Memory B cell (primary cell): ENCODE measurements around the gene CEP85.
A peak's percentile ranks its signal among the peaks of the same experiment; 100 is the strongest.

Source experiments
- ATAC-seq: fragments of 150-1000 bp; cut with Tn5 transposase; 2 replicates; pipeline ENCODE4 v1.10.0; 2021; ENCODE audit warnings: low read depth, mild to moderate bottlenecking, moderate library complexity
- DNase-seq, 2 donors: peaks; one replicate each; pipeline ENCODE4 v3.0.0; 2022; ENCODE audit warnings: low spot score in 2 of 2
- H3K27ac Mint-ChIP-seq: one replicate; pipeline ENCODE4 v1.8.0; 2022; ENCODE audit warnings: mild to moderate bottlenecking, moderate library complexity, mixed read lengths
- H3K27me3 Mint-ChIP-seq: one replicate; pipeline ENCODE4 v1.8.0; 2022; ENCODE audit warnings: mixed read lengths
- H3K36me3 Mint-ChIP-seq: one replicate; pipeline ENCODE4 v1.8.0; 2022; ENCODE audit warnings: mild to moderate bottlenecking, mixed read lengths
- H3K4me1 Mint-ChIP-seq: one replicate; pipeline ENCODE4 v1.8.0; 2022; ENCODE audit warnings: mixed read lengths
- H3K4me3 Mint-ChIP-seq: one replicate; pipeline ENCODE4 v1.8.0; 2022; ENCODE audit warnings: mild to moderate bottlenecking, moderate library complexity, mixed read lengths
- H3K9me3 Mint-ChIP-seq: one replicate; pipeline ENCODE4 v1.8.0; 2022; ENCODE audit warnings: mixed read lengths

The CEP85 gene

DNA sequence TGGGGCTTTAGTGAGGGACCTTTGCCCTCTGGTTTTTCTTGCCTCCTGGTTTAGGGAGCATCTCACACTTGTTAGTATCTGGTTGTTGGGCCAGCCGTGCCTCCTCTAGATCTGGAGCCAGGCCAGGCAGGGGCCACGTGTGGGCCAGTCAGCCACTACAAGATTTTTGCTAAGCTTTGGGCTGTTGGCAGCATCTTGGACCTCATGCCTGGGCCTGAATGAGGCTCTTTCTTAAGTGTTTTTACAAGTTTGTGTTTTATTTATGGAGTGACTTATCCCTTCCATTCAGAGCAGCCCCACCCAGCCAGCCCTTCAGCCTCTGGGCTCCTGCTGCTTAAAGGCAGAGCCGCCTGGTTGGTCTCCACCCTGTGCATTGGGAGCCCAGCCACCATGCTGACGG, 44.3 kb downstream of the CEP85 start:
- H3K27ac Mint-ChIP-seq, result peak overlapping the region; percentile 70
- no peak overlapping the region for H3K4me3 Mint-ChIP-seq
- no peak for ATAC-seq
- H3K36me3 Mint-ChIP-seq, result peaks cover 10% of the 10 kb centered on the region
- no peaks in the 10 kb centered on the region for H3K9me3 Mint-ChIP-seq
- peaks cover 57% of the 10 kb centered on the region for H3K4me1 Mint-ChIP-seq
- no peak for DNase-seq
- H3K27me3 Mint-ChIP-seq, result no peaks in the 10 kb centered on the region

DNA sequence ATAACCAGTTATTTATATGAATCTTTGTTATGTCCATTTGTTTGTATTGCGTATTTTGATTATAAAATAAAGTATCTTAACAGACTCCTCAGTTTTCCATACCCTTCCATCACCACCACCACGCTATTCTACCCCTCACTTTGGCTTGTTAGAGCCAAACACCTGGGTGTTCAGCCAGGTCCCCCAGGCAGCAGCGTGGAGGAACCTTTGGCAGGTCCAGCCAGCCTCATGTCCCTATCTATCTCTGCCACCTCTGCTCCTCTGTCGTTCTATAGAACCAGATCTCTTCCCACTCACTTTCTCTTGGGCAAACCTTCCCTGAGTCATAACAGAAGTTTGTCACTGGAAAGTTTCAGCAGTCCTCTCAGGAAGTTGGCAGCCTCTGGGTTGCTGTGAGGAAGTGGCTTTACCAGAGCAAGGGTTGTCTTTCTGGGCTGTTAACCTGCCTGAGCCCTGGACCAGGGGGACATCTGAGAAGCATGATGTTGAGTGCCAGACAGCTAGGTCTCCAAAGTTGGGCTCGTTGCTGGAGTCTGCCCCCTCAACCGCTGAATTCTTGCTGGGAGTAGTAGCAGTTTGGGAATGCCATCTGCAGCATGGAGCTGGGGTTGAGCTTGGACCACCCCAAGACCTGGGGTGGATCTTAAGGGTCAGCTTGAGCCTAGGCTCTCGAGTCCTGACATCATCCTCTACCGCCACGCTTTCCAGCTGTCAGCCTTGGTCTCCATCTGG, 44.9 kb downstream of the CEP85 start:
- Mint-ChIP-seq H3K27ac (peak overlapping the region; percentile 70), H3K36me3 (peaks cover 10% of the 10 kb centered on the region), H3K9me3 (no peaks in the 10 kb centered on the region), H3K4me1 (peaks cover 62% of the 10 kb centered on the region), H3K4me3 (peak overlapping the region; percentile 93), H3K27me3 (no peaks in the 10 kb centered on the region)
- DNase-seq, result no peak
- no peak for ATAC-seq

DNA sequence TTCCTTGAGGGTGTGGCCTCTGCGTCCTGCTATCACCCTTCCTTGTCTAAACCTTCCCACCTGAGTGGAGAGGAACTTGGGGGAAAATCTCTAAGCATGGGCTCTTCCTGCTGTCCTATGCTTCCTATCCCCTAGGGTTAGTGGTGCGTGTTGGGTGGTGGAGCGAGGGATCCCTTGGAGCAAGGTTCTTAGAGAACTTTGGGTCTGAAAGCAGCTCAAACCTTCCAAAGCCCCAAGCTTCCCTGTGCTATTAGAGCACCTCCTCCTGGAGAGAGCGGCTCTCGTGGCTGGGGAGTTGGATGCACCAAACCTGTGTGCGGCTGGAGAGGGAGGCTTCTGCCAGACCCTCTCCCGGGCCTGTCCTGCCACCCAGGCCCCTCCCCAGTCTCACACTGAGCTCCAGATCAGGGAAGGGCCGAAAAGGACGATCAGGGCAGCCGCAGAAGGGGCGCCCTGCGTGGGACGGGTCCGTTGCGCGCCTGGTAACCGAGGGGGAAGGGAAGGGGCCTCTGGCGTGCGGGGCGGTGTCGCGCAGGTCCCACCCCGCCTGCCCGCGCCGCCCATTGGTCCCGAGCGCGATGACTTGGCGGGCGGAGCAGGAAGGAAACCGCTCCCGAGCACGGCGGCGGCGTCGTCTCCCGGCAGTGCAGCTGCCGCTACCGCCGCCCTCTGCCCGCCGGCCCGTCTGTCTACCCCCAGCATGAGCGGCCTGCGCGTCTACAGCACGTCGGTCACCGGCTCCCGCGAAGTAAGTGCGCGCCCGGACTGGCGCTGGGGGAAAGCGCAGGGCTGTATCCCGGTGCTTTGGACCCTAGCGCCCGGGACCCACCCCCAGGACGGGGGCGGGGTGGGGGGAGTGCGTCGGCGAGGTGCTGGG, 45.7 kb downstream of the CEP85 start, which contains the start of gene SH3BGRL3:
TSS of gene SH3BGRL3 (plus strand) at position 631 of the 877 bp plus-strand sequence. CDS start at position 701, 70 bp downstream.
- Mint-ChIP-seq H3K27me3 (no peaks in the 10 kb centered on the region), H3K4me1 (peaks cover 63% of the 10 kb centered on the region), H3K36me3 (peaks cover 10% of the 10 kb centered on the region), H3K27ac (peak within 1 kb of the TSS; percentile 70), H3K4me3 (peak within 1 kb of the TSS; percentile 93), H3K9me3 (no peaks in the 10 kb centered on the region)
- ATAC-seq (peak; percentile 70), DNase-seq (peak; percentile 61 to 66)

DNA sequence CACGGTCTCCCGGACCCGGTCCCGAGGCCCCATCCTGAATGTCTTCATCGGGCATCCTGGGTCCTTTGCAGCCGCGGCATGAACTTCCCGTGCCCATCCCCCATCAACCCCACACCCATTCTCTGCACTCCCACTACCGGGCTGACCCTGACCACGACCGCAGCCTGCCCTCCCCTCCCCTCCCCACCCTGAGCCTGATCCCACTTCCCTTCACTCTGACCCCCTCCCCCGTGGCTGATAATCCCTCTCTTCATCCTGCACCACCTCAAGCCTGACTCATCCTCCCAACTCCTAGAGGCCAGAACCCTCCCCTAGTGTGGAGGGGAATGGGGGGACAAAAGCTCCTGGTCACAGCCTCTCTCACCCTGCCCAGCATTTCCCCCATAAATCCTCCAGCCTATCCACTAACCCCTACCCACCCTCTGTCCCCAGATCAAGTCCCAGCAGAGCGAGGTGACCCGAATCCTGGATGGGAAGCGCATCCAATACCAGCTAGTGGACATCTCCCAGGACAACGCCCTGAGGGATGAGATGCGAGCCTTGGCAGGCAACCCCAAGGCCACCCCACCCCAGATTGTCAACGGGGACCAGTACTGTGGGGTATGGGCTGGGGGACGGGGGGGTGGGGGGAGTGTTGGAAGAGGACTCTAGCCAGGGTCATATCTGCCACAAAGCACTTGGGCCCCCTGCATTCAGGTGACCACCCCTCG, 46.5 kb downstream of the CEP85 start:
- peak overlapping the region; percentile 93 for H3K4me3 Mint-ChIP-seq
- H3K36me3 Mint-ChIP-seq, result peaks cover 10% of the 10 kb centered on the region
- peak overlapping the region; percentile 70 for H3K27ac Mint-ChIP-seq
- no peak for DNase-seq
- H3K4me1 Mint-ChIP-seq, result peaks cover 66% of the 10 kb centered on the region
- no peaks in the 10 kb centered on the region for H3K9me3 Mint-ChIP-seq
- H3K27me3 Mint-ChIP-seq, result no peaks in the 10 kb centered on the region
- ATAC-seq, result no peak

DNA sequence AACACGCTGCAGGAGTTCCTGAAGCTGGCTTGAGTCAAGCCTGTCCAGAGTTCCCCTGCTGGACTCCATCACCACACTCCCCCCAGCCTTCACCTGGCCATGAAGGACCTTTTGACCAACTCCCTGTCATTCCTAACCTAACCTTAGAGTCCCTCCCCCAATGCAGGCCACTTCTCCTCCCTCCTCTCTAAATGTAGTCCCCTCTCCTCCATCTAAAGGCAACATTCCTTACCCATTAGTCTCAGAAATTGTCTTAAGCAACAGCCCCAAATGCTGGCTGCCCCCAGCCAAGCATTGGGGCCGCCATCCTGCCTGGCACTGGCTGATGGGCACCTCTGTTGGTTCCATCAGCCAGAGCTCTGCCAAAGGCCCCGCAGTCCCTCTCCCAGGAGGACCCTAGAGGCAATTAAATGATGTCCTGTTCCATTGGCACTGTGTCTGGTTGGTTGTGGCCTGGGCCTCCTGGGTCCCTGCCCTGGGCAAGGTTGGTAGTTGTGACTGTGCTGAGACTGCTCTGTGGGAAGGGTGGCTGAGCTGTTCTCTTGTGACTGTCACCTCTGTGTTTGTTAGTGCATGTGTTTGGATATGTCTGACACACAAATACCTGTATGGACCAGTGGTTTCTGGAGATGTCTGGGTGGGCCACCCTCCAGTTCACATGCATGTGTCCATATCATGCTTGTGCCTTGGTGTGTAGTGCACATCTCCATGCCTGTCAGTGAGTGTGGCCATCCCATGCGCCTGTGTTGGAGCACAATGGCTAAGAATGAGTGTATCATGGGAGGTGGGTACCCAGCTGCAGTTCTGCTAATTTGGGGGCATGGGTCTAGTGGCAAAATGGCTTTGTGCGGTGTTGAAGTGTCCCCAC, 47.3 kb downstream of the CEP85 start:
- Mint-ChIP-seq H3K27ac (peak overlapping the region; percentile 70), H3K36me3 (peaks cover 10% of the 10 kb centered on the region), H3K9me3 (no peaks in the 10 kb centered on the region), H3K4me1 (peaks cover 67% of the 10 kb centered on the region), H3K27me3 (no peaks in the 10 kb centered on the region), H3K4me3 (peak overlapping the region; percentile 83)
- DNase-seq (no peak), ATAC-seq (no peak)

DNA sequence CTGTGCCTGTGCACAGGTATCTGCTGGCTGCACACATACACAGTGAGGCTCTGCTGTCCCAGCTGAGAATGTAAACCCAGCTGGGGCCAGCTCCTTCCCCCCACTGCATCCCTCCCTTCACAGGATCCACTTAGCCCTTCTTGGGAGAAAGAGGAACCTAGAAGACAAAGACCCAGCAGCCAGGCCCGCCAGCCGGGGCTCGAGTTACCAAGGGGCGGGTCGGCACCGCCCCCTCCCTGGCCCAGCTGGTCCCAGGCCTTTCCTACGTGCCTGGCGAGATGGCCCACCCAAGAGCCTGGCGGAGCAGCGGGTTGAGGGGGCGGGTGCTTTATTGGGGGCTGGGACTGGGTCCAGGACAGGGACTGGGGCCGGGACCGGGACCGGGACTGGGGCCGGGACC, 48.0 kb downstream of the CEP85 start:
- Mint-ChIP-seq H3K9me3 (no peaks in the 10 kb centered on the region), H3K27ac (peak overlapping the region; percentile 70), H3K36me3 (peaks cover 10% of the 10 kb centered on the region), H3K4me3 (peak overlapping the region; percentile 83), H3K27me3 (no peaks in the 10 kb centered on the region), H3K4me1 (peaks cover 65% of the 10 kb centered on the region)
- DNase-seq (no peak), ATAC-seq (no peak)

DNA sequence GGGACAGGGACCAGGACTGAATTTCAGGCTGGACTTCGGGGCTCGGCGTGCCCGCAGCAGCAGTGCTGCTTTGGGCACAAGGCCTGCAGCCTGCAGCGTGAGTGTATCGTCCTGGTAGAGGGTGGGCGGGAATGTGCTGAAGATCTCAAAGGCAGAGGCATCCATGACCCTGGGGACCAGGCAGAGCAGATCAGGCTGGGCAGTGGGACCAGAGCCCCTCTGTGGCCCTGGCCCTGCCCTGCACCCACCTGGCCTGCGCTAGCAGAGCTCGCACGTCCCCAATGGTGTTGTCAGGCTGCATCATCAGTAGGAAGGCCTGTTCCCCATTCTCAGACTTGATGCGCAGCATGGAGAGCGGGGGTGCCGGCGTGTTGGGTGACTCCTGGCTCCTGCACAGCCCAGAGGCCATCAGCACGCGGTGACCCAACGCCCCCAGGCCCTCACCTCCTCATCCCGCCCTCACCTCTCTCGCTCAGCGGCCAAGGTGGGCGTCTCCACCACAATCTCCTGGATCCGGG, 48.5 kb downstream of the CEP85 start:
- ATAC-seq, result no peak
- H3K4me3 Mint-ChIP-seq, result peak overlapping the region; percentile 51
- peak overlapping the region; percentile 78 for H3K27ac Mint-ChIP-seq
- peaks cover 67% of the 10 kb centered on the region for H3K4me1 Mint-ChIP-seq
- no peaks in the 10 kb centered on the region for H3K27me3 Mint-ChIP-seq
- peaks cover 10% of the 10 kb centered on the region for H3K36me3 Mint-ChIP-seq
- H3K9me3 Mint-ChIP-seq, result no peaks in the 10 kb centered on the region
- no peak for DNase-seq

DNA sequence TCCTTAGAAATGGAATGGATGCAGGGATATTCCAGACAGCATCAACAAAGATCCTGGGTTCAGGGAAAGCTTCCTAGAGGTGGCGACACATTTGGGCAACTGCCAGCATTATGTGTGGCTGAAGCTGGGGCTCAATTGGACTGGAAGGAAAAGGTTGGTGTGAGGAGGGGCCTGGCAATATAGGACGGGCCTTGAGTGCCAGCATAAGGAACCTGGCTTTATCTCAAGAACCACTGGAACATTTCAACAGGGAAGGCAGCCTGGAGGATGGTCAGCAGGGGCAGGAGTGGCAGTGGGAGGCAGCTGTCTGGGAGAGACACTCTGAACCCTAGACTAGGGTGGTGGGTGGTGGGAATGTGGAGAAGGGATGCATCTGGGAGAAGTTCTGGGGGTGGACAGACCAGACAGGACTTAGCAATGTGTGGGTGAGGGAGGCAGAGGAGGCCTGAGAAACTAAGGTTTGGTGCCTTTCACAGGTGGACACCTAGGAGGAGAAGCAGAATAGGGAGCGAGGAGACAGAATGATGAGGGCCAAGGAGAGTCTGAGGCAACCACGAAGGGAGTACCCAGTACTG, 49.4 kb downstream of the CEP85 start:
- no peak for ATAC-seq
- H3K27me3 Mint-ChIP-seq, result no peaks in the 10 kb centered on the region
- H3K27ac Mint-ChIP-seq, result peak overlapping the region; percentile 78
- DNase-seq, result no peak
- H3K9me3 Mint-ChIP-seq, result no peaks in the 10 kb centered on the region
- peaks cover 76% of the 10 kb centered on the region for H3K4me1 Mint-ChIP-seq
- peaks cover 10% of the 10 kb centered on the region for H3K36me3 Mint-ChIP-seq
- H3K4me3 Mint-ChIP-seq, result peak overlapping the region; percentile 58

DNA sequence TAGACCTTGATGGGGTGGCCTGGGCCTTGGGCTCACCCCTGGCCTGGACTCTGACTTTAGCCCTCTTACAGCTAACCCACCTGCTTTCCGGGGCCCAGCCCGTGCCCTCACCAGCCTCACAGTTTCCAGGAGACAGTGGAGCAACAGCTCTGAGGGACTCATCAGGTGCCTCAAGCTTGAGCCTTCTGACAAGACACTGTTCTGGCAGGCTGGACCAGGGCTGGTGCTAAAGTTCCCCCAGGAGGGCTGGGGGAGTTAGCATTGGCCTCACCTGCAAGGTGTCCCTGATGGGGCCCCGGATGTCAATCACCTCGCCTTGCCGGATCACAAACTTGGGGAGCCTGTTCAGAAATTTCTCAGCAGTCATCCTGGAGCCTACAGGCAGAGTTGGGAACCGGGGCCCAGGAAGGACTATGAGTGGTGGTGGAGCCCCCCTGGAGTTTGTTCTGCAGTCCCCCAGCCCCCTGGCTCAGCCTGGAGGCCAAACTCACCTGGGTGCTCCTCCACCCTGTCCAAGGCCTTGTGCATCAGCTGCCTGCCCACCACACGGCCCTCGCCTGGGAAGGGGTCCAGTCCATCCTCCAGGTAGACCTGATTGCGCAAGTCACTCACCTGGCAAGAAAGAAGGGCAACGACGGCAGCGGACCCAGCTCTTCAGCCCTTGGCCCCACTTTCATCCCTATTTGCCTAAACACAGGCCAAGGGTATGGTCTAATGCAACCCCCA, 50.0 kb downstream of the CEP85 start:
- Mint-ChIP-seq H3K36me3 (peaks cover 10% of the 10 kb centered on the region), H3K27me3 (no peaks in the 10 kb centered on the region)

DNA sequence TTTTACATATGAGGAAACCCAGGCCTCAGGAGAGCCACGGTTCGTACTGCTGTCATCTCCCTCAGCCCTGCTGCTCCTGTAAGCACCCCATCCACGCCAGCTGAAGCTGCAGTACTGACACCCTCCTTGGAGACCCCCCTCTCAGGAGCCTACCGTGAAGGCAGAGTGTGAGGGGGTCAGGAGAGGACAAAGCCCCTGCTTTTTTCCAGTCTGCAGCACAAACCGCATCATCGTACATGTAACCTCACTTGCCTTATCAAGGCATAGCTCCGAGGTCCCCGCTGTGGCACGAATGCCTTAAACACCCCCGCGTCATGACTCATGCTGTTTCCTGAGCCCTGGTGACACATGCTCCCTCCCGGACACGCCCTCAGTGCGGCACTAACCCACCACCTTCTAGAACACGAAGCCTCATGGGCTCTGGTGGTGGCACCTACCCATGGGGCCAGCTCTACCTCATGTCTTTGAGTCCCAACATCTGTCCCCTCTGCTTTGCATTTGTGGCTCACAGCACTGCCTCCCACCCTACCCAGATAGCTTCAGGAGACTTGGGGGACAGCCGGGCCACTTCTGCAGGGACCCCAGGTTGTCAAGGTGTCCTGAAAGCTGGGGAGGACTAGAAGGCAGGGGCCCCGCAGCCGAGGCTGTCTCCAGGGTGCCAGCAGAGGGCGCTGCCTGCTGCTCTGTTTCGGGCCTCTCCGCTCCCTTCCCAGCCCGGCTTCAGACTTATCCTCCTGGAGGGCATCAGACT, 50.8 kb downstream of the CEP85 start:
- DNase-seq (peak; percentile 70 to 84), ATAC-seq (peak; percentile 48)
- peak overlapping the region; percentile 69 for H3K4me3 Mint-ChIP-seq
- no peaks in the 10 kb centered on the region for H3K9me3 Mint-ChIP-seq
- peak overlapping the region; percentile 78 for H3K27ac Mint-ChIP-seq
- H3K27me3 Mint-ChIP-seq, result no peaks in the 10 kb centered on the region
- peaks cover 10% of the 10 kb centered on the region for H3K36me3 Mint-ChIP-seq
- peaks cover 82% of the 10 kb centered on the region for H3K4me1 Mint-ChIP-seq

More for the DNA sequence above, 50.0 kb downstream of the CEP85 start:
- Mint-ChIP-seq H3K4me1 (peaks cover 79% of the 10 kb centered on the region), H3K9me3 (no peaks in the 10 kb centered on the region), H3K27ac (peak overlapping the region; percentile 78), H3K4me3 (peak overlapping the region; percentile 69)
- ATAC-seq (no peak), DNase-seq (no peak)

DNA sequence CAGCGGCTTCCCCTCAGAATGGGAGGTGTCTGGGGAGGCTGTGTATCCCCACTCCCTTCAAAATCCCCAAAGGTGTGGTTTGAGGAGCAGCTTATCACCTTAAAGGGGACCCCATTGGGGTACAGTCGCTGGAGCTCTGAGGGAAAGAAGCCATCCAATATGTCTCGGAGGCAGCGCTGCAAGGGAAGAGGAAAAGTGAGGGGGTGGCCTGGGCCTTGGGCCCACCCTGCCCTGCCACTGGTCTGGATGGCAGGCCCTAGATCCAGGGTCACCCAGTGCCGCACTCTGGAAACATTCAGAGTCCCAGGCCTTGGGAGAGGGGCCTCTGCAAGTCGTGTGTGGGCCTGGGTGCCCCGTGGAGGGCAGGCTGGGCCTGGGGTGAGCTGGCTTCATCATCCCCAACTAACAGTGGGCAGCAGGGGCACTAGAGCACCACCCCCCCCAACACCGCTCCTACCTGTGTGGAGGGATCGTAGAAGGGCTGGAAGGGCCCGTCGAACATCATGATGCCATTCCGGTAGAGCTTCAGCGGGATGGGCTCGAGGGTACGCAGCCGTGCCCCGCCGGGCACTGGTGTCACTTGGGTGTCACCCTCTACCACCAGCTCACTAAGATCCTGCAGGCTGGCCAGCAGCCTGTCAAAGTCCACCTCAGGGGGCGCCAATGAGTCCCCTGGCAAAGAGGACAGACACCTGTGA, 51.5 kb downstream of the CEP85 start:
- Mint-ChIP-seq H3K36me3 (peaks cover 10% of the 10 kb centered on the region), H3K27me3 (no peaks in the 10 kb centered on the region), H3K27ac (peak overlapping the region; percentile 78), H3K4me3 (peak overlapping the region; percentile 69), H3K4me1 (peaks cover 86% of the 10 kb centered on the region), H3K9me3 (no peaks in the 10 kb centered on the region)
- DNase-seq (no peak), ATAC-seq (no peak)
